ENCODE data around the gene DDT. TPM values are rescaled to one million over a fixed set of nuclear protein-coding genes. Genes with fewer than 3 reads are reported as not detected.

DDT gene
- total and polyA plus RNA-seq, 2 donors (not counting 3 experiments of a cell fraction or from before 2014, with no cell fraction given), result 106 to 205 TPM

DNA sequence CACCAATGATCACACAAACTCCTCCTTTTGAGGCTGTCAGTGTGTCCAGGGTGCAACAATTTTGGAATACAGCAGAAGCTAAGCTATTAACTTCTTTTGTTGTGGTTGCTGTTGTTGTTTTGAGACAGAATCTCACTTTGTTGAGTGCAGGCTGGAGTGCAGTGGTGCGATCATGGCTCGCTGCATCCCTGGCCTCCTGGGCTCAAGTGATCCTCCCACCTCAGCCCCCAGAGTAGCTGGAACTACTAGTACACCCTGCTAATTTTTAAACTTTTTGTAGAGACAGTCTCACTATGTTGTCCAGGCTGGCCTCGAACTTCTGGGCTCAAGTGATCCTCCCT is 35.3 kb downstream of the DDT start:
- no peak for FAIRE-seq
- Histone ChIP-seq H3K27me3 (ENCODE audit: control insufficient read depth in 2 of 2, insufficient read depth in 2 of 2, low read length in 2 of 2) (no peaks in the 10 kb centered on the region), H3K4me2 (ENCODE audit: insufficient read depth, low read length) (no peak overlapping the region), H3K9me3 (replicated peaks; ENCODE audit: control insufficient read depth, insufficient read depth, low read length) (no peaks in the 10 kb centered on the region), H4K20me1 (replicated peaks; ENCODE audit: control insufficient read depth, extremely low read depth, insufficient read depth, low read length) (no peaks in the 10 kb centered on the region), H3K4me3 (replicated peaks in 1 of 3; ENCODE audit: insufficient read depth in 1 of 3, low read depth in 1 of 3, low read length in 3 of 3) (no peak overlapping the region), H2AFZ (ENCODE audit: low read depth, low read length) (no peak overlapping the region), H3K4me1 (ENCODE audit: control insufficient read depth, extremely low read depth, insufficient read depth, low read length) (no peaks in the 10 kb centered on the region), H3K9ac (replicated peaks; ENCODE audit: extremely low read depth, insufficient read depth, low read length) (no peak overlapping the region), H3K9me1 (replicated peaks; ENCODE audit: control insufficient read depth, extremely low read depth, insufficient read depth, low read length) (no peaks in the 10 kb centered on the region), H3K36me3 (ENCODE audit: control insufficient read depth in 2 of 2, extremely low read depth in 1 of 2, insufficient read depth in 2 of 2, low read length in 2 of 2) (no peaks in the 10 kb centered on the region), H3K79me2 (ENCODE audit: control insufficient read depth, insufficient read depth, low read length) (no peaks in the 10 kb centered on the region), H3K27ac (ENCODE audit: insufficient read depth, low read depth, low read length) (no peak overlapping the region)
- TF ChIP-seq CTCF (IDR thresholded peaks at IDR 0.05; ENCODE audit: extremely low read depth in 1 of 2, insufficient read depth in 1 of 2, low read depth in 1 of 2, low read length in 2 of 2) (no peak), MYC (IDR thresholded peaks at IDR 0.05; ENCODE audit: low read depth, low read length) (no peak), FOS (IDR thresholded peaks at IDR 0.05; ENCODE audit: borderline replicate concordance, insufficient read depth, low read length) (no peak), EZH2 (IDR thresholded peaks at IDR 0.05; ENCODE audit: borderline replicate concordance, low read depth, low read length, severe bottlenecking) (no peak), POLR2A (IDR thresholded peaks at IDR 0.05; ENCODE audit: low read depth, low read length) (no peak), JUN (IDR thresholded peaks at IDR 0.05; ENCODE audit: borderline replicate concordance, insufficient read depth, insufficient read length, low read depth) (no peak), POLR2AphosphoS5 (IDR thresholded peaks at IDR 0.05; ENCODE audit: insufficient read depth, low read depth, low read length) (no peak), GATA2 (IDR thresholded peaks at IDR 0.05; ENCODE audit: insufficient read depth, insufficient read length, low read depth, low read length) (no peak)
- TF ChIP-seq, protein P1, sequence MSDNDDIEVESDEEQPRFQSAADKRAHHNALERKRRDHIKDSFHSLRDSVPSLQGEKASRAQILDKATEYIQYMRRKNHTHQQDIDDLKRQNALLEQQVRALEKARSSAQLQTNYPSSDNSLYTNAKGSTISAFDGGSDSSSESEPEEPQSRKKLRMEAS (IDR thresholded peaks at IDR 0.05; ENCODE audit: insufficient read depth, insufficient read length), result no peak
- intact Hi-C loops (cut with micrococcal nuclease) (no loop called here), dilution Hi-C loops (cut with MboI; ENCODE audit: extremely low pct_ligation_motif_present, low sequenced_read_pairs) (no loop called here)
- CTCF ChIA-PET, result interaction anchor here (0.7 to 1.5 kb wide), 5 partner anchors 9 to 89 kb away, joined by 3 to 7 read pairs (median 3); partner anchors contain the start of gene MIF
- no peak for DNase-seq (ENCODE audit: low read depth, low spot score)
- no TSS peak for BruUV-seq (replicated peaks)
- POLR2A ChIA-PET, result no interaction called here
